ENCODE results near the gene SUGP1. TPM values are rescaled to one million over a fixed set of nuclear protein-coding genes. Genes with fewer than 3 reads are reported as not detected.

The SUGP1 gene
- total RNA-seq, 1 experiment from 2014 or later, result 81.3 TPM

DNA sequence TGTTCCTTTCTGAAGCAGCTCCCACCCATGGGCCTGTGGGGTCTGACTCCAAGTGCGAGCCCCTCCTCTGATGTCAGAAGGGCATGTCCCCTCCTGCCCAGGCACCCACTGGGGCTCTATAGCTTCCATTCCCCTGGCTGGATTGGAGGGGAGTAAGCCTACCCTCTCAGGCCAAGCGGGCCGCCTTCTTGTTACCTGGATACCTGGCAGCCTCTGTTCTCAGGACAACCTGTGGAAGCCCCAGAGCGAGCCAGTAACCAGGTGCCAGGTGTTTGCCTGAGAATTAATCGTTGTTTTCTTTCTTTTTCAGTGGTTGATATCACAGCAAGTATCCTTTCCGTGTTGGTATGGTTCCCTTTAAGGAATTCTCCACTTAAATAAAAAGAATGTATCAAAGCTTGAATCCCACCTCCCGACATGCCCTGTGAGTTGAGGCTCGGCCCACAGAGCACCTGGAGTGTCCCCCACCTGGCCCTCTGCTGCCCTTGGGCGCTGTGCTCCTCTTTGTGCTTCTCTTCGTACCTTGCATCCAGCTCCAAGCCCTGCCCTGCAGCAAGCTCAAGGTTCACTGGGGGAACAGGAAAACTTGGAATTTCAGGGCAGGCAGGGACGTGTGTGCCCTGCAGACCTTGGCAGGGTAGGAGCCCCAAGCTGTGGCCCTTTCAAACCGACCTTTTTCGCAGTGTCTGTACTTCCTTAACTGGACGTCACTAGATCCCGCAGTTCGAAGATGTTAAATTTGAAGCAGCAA, 15.3 kb upstream of the SUGP1 start:
- Mint-ChIP-seq H3K36me3 (peaks cover 28% of the 10 kb centered on the region), H3K9me3 (no peaks in the 10 kb centered on the region), H3K4me3 (no peak overlapping the region), H3K27ac (peak overlapping the region; percentile 92), H3K27me3 (ENCODE audit: low read depth) (no peaks in the 10 kb centered on the region), H3K4me1 (no peaks in the 10 kb centered on the region)
- TF ChIP-seq ZNF396 (CRISPR knock-in tag; IDR thresholded peaks at IDR 0.05; ENCODE audit: borderline replicate concordance) (no peak), RORB (CRISPR knock-in tag; IDR thresholded peaks at IDR 0.05) (no peak), ZNF512 (CRISPR knock-in tag; IDR thresholded peaks at IDR 0.05; ENCODE audit: borderline replicate concordance) (no peak), NR3C1 (CRISPR knock-in tag; conservative IDR thresholded peaks at IDR 0.05; ENCODE audit: low read depth) (no peak), ARID4B (CRISPR knock-in tag; IDR thresholded peaks at IDR 0.05; ENCODE audit: borderline replicate concordance) (no peak), AR (CRISPR knock-in tag; IDR thresholded peaks at IDR 0.05) (no peak), ZNF219 (CRISPR knock-in tag; IDR thresholded peaks at IDR 0.05; ENCODE audit: borderline replicate concordance) (no peak), CREB1 (CRISPR knock-in tag; IDR thresholded peaks at IDR 0.05) (no peak), MLX (CRISPR knock-in tag; IDR thresholded peaks at IDR 0.05) (no peak), IRF1 (CRISPR knock-in tag; IDR thresholded peaks at IDR 0.05) (no peak), NR1H2 (CRISPR knock-in tag; IDR thresholded peaks at IDR 0.05) (no peak), CREM (CRISPR knock-in tag; IDR thresholded peaks at IDR 0.05) (no peak)
- DNase-seq (ENCODE audit: low spot score) (no peak), ATAC-seq (no peak)
- CTCF ChIA-PET, result no interaction called here
- POLR2A ChIA-PET, result interaction anchor here (0.6 kb wide), 1 partner anchor 184 kb away, joined by 5 read pairs; no protein-coding TSS in a partner anchor

DNA sequence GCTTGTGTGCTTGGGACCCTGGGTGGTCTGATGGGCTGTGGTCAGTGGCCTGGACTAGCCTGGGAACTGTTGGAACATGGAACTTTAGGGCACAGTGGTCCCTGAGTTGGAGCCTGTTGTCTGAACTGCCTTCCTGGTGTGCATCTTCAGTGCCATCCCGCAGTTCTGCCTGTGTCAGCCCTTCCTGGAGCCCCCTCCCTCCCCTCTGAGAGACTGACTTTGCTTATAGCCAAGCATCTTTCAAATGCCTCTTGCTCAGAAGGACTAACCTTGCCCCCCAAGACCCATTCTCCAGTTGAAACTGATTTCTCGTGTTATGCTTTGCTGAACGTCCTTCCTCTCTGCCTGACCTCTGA, 14.7 kb upstream of the SUGP1 start:
- ChIA-PET POLR2A (interaction anchor here (0.6 kb wide), 1 partner anchor 185 kb away, joined by 5 read pairs; no protein-coding TSS in a partner anchor), CTCF (no interaction called here)
- Mint-ChIP-seq H3K9me3 (no peaks in the 10 kb centered on the region), H3K27me3 (ENCODE audit: low read depth) (no peaks in the 10 kb centered on the region), H3K27ac (peak overlapping the region; percentile 77), H3K4me1 (no peaks in the 10 kb centered on the region), H3K36me3 (peaks cover 28% of the 10 kb centered on the region), H3K4me3 (no peak overlapping the region)
- ATAC-seq (no peak), DNase-seq (ENCODE audit: low spot score) (no peak)
- TF ChIP-seq ESRRA (CRISPR knock-in tag; IDR thresholded peaks at IDR 0.05; ENCODE audit: borderline replicate concordance), result no peak
- no peak for TF ChIP-seq NFYB (CRISPR knock-in tag; conservative IDR thresholded peaks at IDR 0.05; ENCODE audit: low read depth)
- no peak for TF ChIP-seq ZNF396 (CRISPR knock-in tag; IDR thresholded peaks at IDR 0.05; ENCODE audit: borderline replicate concordance)
- no peak for TF ChIP-seq ZNF263 (CRISPR knock-in tag; IDR thresholded peaks at IDR 0.05; ENCODE audit: low read depth)
- no peak for TF ChIP-seq OVOL2 (CRISPR knock-in tag; IDR thresholded peaks at IDR 0.05; ENCODE audit: borderline replicate concordance)
- TF ChIP-seq TCF7 (CRISPR knock-in tag; IDR thresholded peaks at IDR 0.05; ENCODE audit: low read depth), result no peak
- TF ChIP-seq TP53 (CRISPR knock-in tag; IDR thresholded peaks at IDR 0.05), result no peak
- no peak for TF ChIP-seq ZNF512 (CRISPR knock-in tag; IDR thresholded peaks at IDR 0.05; ENCODE audit: borderline replicate concordance)
- TF ChIP-seq, protein P1, sequence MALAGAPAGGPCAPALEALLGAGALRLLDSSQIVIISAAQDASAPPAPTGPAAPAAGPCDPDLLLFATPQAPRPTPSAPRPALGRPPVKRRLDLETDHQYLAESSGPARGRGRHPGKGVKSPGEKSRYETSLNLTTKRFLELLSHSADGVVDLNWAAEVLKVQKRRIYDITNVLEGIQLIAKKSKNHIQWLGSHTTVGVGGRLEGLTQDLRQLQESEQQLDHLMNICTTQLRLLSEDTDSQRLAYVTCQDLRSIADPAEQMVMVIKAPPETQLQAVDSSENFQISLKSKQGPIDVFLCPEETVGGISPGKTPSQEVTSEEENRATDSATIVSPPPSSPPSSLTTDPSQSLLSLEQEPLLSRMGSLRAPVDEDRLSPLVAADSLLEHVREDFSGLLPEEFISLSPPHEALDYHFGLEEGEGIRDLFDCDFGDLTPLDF (CRISPR knock-in tag; IDR thresholded peaks at IDR 0.05), result no peak
- TF ChIP-seq, protein P2, sequence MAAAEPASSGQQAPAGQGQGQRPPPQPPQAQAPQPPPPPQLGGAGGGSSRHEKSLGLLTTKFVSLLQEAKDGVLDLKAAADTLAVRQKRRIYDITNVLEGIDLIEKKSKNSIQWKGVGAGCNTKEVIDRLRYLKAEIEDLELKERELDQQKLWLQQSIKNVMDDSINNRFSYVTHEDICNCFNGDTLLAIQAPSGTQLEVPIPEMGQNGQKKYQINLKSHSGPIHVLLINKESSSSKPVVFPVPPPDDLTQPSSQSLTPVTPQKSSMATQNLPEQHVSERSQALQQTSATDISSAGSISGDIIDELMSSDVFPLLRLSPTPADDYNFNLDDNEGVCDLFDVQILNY (CRISPR knock-in tag; IDR thresholded peaks at IDR 0.05), result no peak
